Neural progenitor cell (in vitro differentiated cells): ENCODE data around the gene PUSL1. TPM values are rescaled to one million over a fixed set of nuclear protein-coding genes. Genes with fewer than 3 reads are reported as not detected.
A peak's percentile ranks its signal among the peaks of the same experiment; 100 is the strongest.

Experiments
- DNase-seq: peaks from one replicate; pipeline ENCODE4 v3.0.0-alpha.2; 2016; ENCODE audit warnings: low spot score
- H2AFZ ChIP-seq: fragments of 200-600 bp; sonication (generic); replicated peaks from 2 replicates; pipeline ENCODE4 v1.6.1; 2016; ENCODE audit warnings: antibody characterized with exemption
- H3F3A ChIP-seq: fragments of 200-600 bp; sonication (generic); 2 replicates; pipeline ENCODE4 v1.6.1; 2016; ENCODE audit warnings: antibody characterized with exemption, low read depth
- H3K27ac ChIP-seq: fragments of 200-600 bp; sonication (generic); 2 replicates; pipeline ENCODE4 v1.5.1; 2016; ENCODE audit warnings: mild to moderate bottlenecking
- H3K27me3 ChIP-seq: fragments of 200-600 bp; sonication (generic); 2 replicates; pipeline ENCODE4 v1.6.1; 2016; ENCODE audit warnings: mild to moderate bottlenecking, moderate library complexity
- H3K36me3 ChIP-seq: fragments of 200-600 bp; sonication (generic); 2 replicates; pipeline ENCODE4 v1.5.1; 2016
- H3K4me1 ChIP-seq: fragments of 200-600 bp; sonication (generic); 2 replicates; pipeline ENCODE4 v1.6.1; 2016; ENCODE audit warnings: mixed run types
- H3K4me2 ChIP-seq: fragments of 200-600 bp; sonication (generic); 2 replicates; pipeline ENCODE4 v1.6.1; 2016
- H3K4me3 ChIP-seq: fragments of 200-600 bp; sonication (generic); 2 replicates; pipeline ENCODE4 v1.5.1; 2016
- H3K79me2 ChIP-seq: fragments of 200-600 bp; sonication (generic); 2 replicates; pipeline ENCODE4 v1.6.1; 2016; ENCODE audit warnings: low read depth
- H3K9ac ChIP-seq: fragments of 200-600 bp; sonication (generic); 2 replicates; pipeline ENCODE4 v1.6.1; 2016
- H3K9me3 ChIP-seq: fragments of 200-600 bp; sonication (generic); 2 replicates; pipeline ENCODE4 v1.5.1; 2016; ENCODE audit warnings: low read depth
- H4K20me1 ChIP-seq: fragments of 200-600 bp; sonication (generic); 2 replicates; pipeline ENCODE4 v1.6.1; 2016; ENCODE audit warnings: low read depth
- H3K27ac Mint-ChIP-seq: 3 replicates; pipeline ENCODE4 v1.8.0; 2021; ENCODE audit warnings: mixed read lengths
- H3K27me3 Mint-ChIP-seq: 2 replicates; pipeline ENCODE4 v1.8.0; 2022; ENCODE audit warnings: low read depth, mild to moderate bottlenecking, inconsistent platforms, moderate library complexity, mixed read lengths; ENCODE audit not compliant: insufficient read depth
- H3K36me3 Mint-ChIP-seq: 3 replicates; pipeline ENCODE4 v1.8.0; 2021; ENCODE audit warnings: mixed read lengths
- H3K4me1 Mint-ChIP-seq: 3 replicates; pipeline ENCODE4 v1.8.0; 2021; ENCODE audit warnings: mixed read lengths
- H3K4me3 Mint-ChIP-seq: 3 replicates; pipeline ENCODE4 v1.8.0; 2021; ENCODE audit warnings: mild to moderate bottlenecking, moderate library complexity, mixed read lengths
- H3K9me3 Mint-ChIP-seq: 3 replicates; pipeline ENCODE4 v1.8.0; 2020; ENCODE audit warnings: mixed read lengths
- CTCF ChIP-seq: fragments of 200-600 bp; sonication (generic); IDR thresholded peaks from 2 replicates; pipeline ENCODE4 v1.5.1; 2017; ENCODE audit warnings: antibody characterized with exemption, mild to moderate bottlenecking
- EZH2 ChIP-seq: fragments of 200-600 bp; sonication (generic); IDR thresholded peaks from 2 replicates; pipeline ENCODE4 v1.6.1; 2017; ENCODE audit warnings: antibody characterized with exemption, mild to moderate bottlenecking, moderate library complexity
- EZH2phosphoT487 ChIP-seq: fragments of 200-600 bp; sonication (generic); IDR thresholded peaks from 2 replicates; pipeline ENCODE4 v1.6.1; 2017; ENCODE audit warnings: antibody characterized with exemption
- total RNA-seq: library from RNA; depleted of rRNA; stranded (reverse); fragments of >200 nt; gene quantifications from 2 replicates; pipeline ENCODE4 v1.2.3, GENCODE V29; 2015; ENCODE audit warnings: low replicate concordance

The PUSL1 gene
- total RNA-seq, 1 donor from 2014 or later = 3.7 TPM

GRCh38 chr1:1274299-1274930 lies 34.0 kb upstream of the PUSL1 start:
- Mint-ChIP-seq H3K36me3 (peaks cover 13% of the 10 kb centered on the region), H3K27ac (no peak overlapping the region), H3K4me1 (peaks cover 30% of the 10 kb centered on the region), H3K27me3 (peaks cover 4% of the 10 kb centered on the region), H3K4me3 (peak overlapping the region; percentile 82), H3K9me3 (peaks cover 2% of the 10 kb centered on the region)
- H3K36me3 ChIP-seq = no peaks in the 10 kb centered on the region
- H3K79me2 ChIP-seq = peaks cover 42% of the 10 kb centered on the region
- H3F3A ChIP-seq = no peaks in the 10 kb centered on the region
- H3K4me2 ChIP-seq = peak overlapping the region; percentile 98
- TF ChIP-seq CTCF (no peak), EZH2phosphoT487 (no peak), EZH2 (no peak)
- peak overlapping the region; percentile 44 for H3K9ac ChIP-seq
- peaks cover 39% of the 10 kb centered on the region for H4K20me1 ChIP-seq
- no peak overlapping the region for H2AFZ ChIP-seq
- H3K27me3 ChIP-seq = no peaks in the 10 kb centered on the region
- H3K4me3 ChIP-seq = peak overlapping the region; percentile 100
- no peaks in the 10 kb centered on the region for H3K9me3 ChIP-seq
- no peak overlapping the region for H3K27ac ChIP-seq
- no peak for DNase-seq
- H3K4me1 ChIP-seq = peaks cover 12% of the 10 kb centered on the region

- Histone ChIP-seq H3K36me3 (no peaks in the 10 kb centered on the region), H3K4me2 (peak overlapping the region; percentile 98), H3K9me3 (no peaks in the 10 kb centered on the region), H3K79me2 (peaks cover 36% of the 10 kb centered on the region), H3K27ac (no peak overlapping the region), H2AFZ (no peak overlapping the region), H3F3A (no peaks in the 10 kb centered on the region), H3K9ac (no peak overlapping the region), H3K4me3 (no peak overlapping the region), H3K4me1 (peaks cover 12% of the 10 kb centered on the region), H4K20me1 (peaks cover 33% of the 10 kb centered on the region), H3K27me3 (no peaks in the 10 kb centered on the region)
- TF ChIP-seq EZH2phosphoT487 (no peak), CTCF (no peak), EZH2 (no peak)
- no peak for DNase-seq
- peak overlapping the region; percentile 82 for H3K4me3 Mint-ChIP-seq
- H3K4me1 Mint-ChIP-seq = peaks cover 30% of the 10 kb centered on the region
- peaks cover 2% of the 10 kb centered on the region for H3K9me3 Mint-ChIP-seq
- peaks cover 4% of the 10 kb centered on the region for H3K27me3 Mint-ChIP-seq
- peaks cover 13% of the 10 kb centered on the region for H3K36me3 Mint-ChIP-seq
- no peak overlapping the region for H3K27ac Mint-ChIP-seq
Measured at GRCh38 chr1:1274931-1275431, 33.4 kb upstream of the PUSL1 start.

- no peaks in the 10 kb centered on the region for H3K9me3 ChIP-seq
- H3K27ac Mint-ChIP-seq = peak overlapping the region; percentile 63
- TF ChIP-seq CTCF (no peak), EZH2 (no peak), EZH2phosphoT487 (no peak)
Measured at GRCh38 chr1:1275836-1276235, 32.6 kb upstream of the PUSL1 start.

More at GRCh38 chr1:1275836-1276235, 32.6 kb upstream of the PUSL1 start:
- peaks cover 26% of the 10 kb centered on the region for H3K4me1 Mint-ChIP-seq
- H3K27me3 Mint-ChIP-seq = peaks cover 4% of the 10 kb centered on the region
- peaks cover 28% of the 10 kb centered on the region for H3K79me2 ChIP-seq
- peaks cover 2% of the 10 kb centered on the region for H3K9me3 Mint-ChIP-seq
- no peak overlapping the region for H3K9ac ChIP-seq
- H3K4me1 ChIP-seq = peaks cover 12% of the 10 kb centered on the region
- H2AFZ ChIP-seq = no peak overlapping the region
- no peak overlapping the region for H3K27ac ChIP-seq
- H3F3A ChIP-seq = no peaks in the 10 kb centered on the region
- H3K36me3 Mint-ChIP-seq = peaks cover 10% of the 10 kb centered on the region
- H3K4me2 ChIP-seq = no peak overlapping the region
- peak overlapping the region; percentile 79 for H3K4me3 Mint-ChIP-seq
- no peak overlapping the region for H3K4me3 ChIP-seq
- no peaks in the 10 kb centered on the region for H3K36me3 ChIP-seq
- peaks cover 25% of the 10 kb centered on the region for H4K20me1 ChIP-seq
- H3K27me3 ChIP-seq = no peaks in the 10 kb centered on the region
- no peak for DNase-seq
